Endometrial microvascular endothelial cells (primary cell): Measurements from ENCODE around the gene FANK1. TPM values are rescaled to one million over a fixed set of nuclear protein-coding genes. Genes with fewer than 3 reads are reported as not detected.

ENCODE experiments used
- in situ Hi-C: cut with HindIII; loops from 2 replicates; pipeline ENCODE4 v1.10.0; 2017; ENCODE audit warnings: low sequenced_read_pairs, low pct_unique_long_range_greater_than_20kb; ENCODE audit errors: inconsistent ontology term
- total RNA-seq: library from RNA; depleted of rRNA; stranded (reverse); fragments of >200 nt; gene quantifications from one replicate; pipeline ENCODE4 v1.2.3, GENCODE V29; 2015; ENCODE audit errors: inconsistent ontology term

Gene FANK1
- total RNA-seq, 1 donor from 2014 or later: 3.7 TPM

- in situ Hi-C loops: no loop called here
Measured at GRCh38 chr10:125980521-125981035, 84.2 kb downstream of the FANK1 start.

- in situ Hi-C loops: no loop called here
Measured at GRCh38 chr10:125982260-125982948, 86.0 kb downstream of the FANK1 start.

- in situ Hi-C loops: no loop called here
Measured at GRCh38 chr10:125983161-125983560, 86.8 kb downstream of the FANK1 start.

- in situ Hi-C loops: no loop called here
Measured at GRCh38 chr10:125983656-125984055, 87.3 kb downstream of the FANK1 start.

- in situ Hi-C loops: no loop called here
Measured at GRCh38 chr10:125984346-125984745, 88.0 kb downstream of the FANK1 start.

GRCh38 chr10:125984865-125985495 is 88.6 kb downstream of the FANK1 start:
- in situ Hi-C loops: no loop called here

- in situ Hi-C loops: no loop called here
Measured at GRCh38 chr10:125985557-125986240, 89.3 kb downstream of the FANK1 start.

- in situ Hi-C loops: no loop called here
Measured at GRCh38 chr10:125989791-125990190, 93.4 kb downstream of the FANK1 start.

- in situ Hi-C loops: no loop called here
Measured at GRCh38 chr10:125990974-125991373, 94.6 kb downstream of the FANK1 start.

- in situ Hi-C loops: no loop called here
Measured at GRCh38 chr10:125991392-125991791, 95.0 kb downstream of the FANK1 start.

GRCh38 chr10:125992254-125992653 is 95.9 kb downstream of the FANK1 start:
- in situ Hi-C loops: no loop called here

GRCh38 chr10:125994601-125995000 is 98.2 kb downstream of the FANK1 start:
- in situ Hi-C loops: no loop called here

GRCh38 chr10:125995726-125996304 is 99.5 kb downstream of the FANK1 start:
- in situ Hi-C loops: no loop called here

GRCh38 chr10:125997586-125997985 is 101.2 kb downstream of the FANK1 start:
- in situ Hi-C loops: no loop called here

- in situ Hi-C loops: no loop called here
Measured at GRCh38 chr10:125999694-126000093, 103.3 kb downstream of the FANK1 start.

GRCh38 chr10:126001576-126001975 is 105.2 kb downstream of the FANK1 start:
- in situ Hi-C loops: no loop called here

GRCh38 chr10:126004752-126005151 is 108.4 kb downstream of the FANK1 start:
- in situ Hi-C loops: no loop called here

GRCh38 chr10:126006264-126006663 is 109.9 kb downstream of the FANK1 start:
- in situ Hi-C loops: no loop called here

- in situ Hi-C loops: no loop called here
Measured at GRCh38 chr10:126006906-126007305, 110.5 kb downstream of the FANK1 start.

GRCh38 chr10:126009650-126010049 is 113.3 kb downstream of the FANK1 start:
- in situ Hi-C loops: no loop called here
